ENCODE results near the gene CFAP65.

Gene CFAP65

DNA sequence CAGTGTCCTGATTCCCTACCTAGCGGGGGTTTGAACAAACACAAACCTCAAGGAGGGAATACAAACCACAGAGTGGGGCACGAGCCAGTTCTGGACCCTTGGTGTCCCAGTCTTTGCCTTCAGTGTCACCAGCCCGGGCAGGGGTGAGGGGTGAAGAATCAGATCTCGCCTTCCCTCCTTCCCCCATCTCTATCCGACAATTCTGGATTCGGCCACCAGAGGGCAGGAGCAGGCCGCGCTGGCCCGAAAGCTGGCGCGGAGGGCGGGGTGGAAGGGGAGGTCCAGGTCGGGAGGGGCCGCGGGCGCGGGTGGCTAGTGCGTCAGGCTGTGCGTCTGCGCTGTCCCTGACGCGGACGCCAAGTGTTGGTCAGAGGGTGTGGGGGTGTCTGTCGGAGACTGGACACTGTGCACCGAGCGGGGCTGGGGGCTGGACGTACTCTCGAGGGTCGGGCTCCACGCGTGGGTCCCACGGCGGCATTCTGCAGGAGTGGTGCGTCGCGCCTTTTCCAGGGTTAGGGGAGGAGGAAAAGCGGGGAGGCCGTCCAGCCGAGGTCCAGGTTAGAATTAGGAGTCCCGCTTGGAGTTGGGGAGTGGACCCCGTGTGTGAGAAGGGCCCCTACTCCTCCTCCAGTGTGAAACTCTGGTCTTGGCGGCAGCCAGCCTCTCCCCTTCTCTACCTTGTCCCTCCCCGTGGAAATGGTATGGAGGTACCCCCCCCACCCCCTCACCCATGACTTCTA lies 45.2 kb downstream of the CFAP65 start:
- peak overlapping the region; percentile 39 for H3K4me3 ChIP-seq (ENCODE audit: control insufficient read depth, low read depth, low read length)
- peak; percentile 72 for TF ChIP-seq CTCF (conservative IDR thresholded peaks at IDR 0.05; ENCODE audit: control insufficient read depth, insufficient read depth, low read depth, low read length)
- DNase-seq (ENCODE audit: low read depth): peak; percentile 88

GRCh38 chr2:218995561-218995960 lies 45.8 kb downstream of the CFAP65 start:
- TF ChIP-seq CTCF (conservative IDR thresholded peaks at IDR 0.05; ENCODE audit: control insufficient read depth, insufficient read depth, low read depth, low read length): no peak
- DNase-seq (ENCODE audit: low read depth): no peak
- no peak overlapping the region for H3K4me3 ChIP-seq (ENCODE audit: control insufficient read depth, low read depth, low read length)

- no peak for DNase-seq (ENCODE audit: low read depth)
- H3K4me3 ChIP-seq (ENCODE audit: control insufficient read depth, low read depth, low read length): no peak within 1 kb of the TSS
- TF ChIP-seq CTCF (conservative IDR thresholded peaks at IDR 0.05; ENCODE audit: control insufficient read depth, insufficient read depth, low read depth, low read length): no peak
Measured at GRCh38 chr2:218993345-218994315, 47.7 kb downstream of the CFAP65 start, which contains the start of gene CRYBA2. TSS of gene CRYBA2 (minus strand) at chr2:218993422. CDS start at chr2:218993176, 246 bp downstream.

DNA sequence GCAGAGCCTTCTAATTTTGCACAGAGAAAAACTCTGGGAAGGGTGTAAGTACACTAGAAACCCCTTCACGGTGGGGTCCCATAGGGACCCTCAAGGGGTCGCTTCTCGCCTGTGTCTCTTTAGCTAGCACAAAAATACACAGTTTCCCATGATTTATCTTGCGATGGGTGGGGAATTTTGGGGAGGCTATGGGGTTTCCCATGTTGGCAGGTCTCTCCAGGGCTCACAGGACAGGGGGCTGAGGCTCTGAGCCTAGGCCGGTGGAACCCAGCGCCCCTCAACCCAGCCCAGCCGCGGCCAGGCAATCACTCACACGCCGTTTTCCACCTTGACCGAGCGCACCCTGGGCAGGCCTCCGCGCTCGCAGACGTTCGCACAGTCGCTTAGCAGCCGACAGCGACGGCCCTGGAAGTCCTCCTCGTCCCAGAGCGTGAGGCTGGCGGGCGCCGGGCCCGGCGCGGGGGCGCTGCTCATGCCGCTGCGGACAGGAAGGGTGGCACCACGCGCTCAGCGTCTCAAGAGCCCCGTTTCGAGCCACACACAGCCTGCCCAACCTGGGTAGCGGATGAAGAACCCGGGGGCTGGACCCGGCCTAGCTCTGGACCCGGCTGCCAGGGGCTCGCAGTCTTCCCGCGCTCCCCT lies 48.5 kb downstream of the CFAP65 start:
- no peak overlapping the region for H3K4me3 ChIP-seq (ENCODE audit: control insufficient read depth, low read depth, low read length)
- DNase-seq (ENCODE audit: low read depth): no peak
- TF ChIP-seq CTCF (conservative IDR thresholded peaks at IDR 0.05; ENCODE audit: control insufficient read depth, insufficient read depth, low read depth, low read length): no peak

DNA sequence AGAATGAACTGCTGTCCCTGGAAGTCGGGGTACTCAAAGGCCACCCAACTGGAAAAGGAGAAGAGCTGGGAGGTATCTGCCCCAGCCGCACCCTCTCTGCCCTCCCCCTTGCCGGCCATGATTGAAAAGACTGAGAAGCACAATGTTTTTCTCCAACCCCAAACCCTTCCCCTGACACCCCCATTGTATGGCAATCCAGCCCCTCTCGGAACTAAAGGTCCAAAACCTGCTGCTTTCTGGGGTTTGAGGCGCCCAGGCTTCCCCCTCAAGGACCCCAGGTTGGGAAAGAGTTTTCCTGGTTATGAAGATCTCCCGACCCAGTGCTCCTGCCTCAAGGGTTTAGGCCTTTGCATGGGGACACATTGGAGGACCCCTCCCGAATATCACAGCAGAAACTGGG lies 49.1 kb downstream of the CFAP65 start:
- no peak for TF ChIP-seq CTCF (conservative IDR thresholded peaks at IDR 0.05; ENCODE audit: control insufficient read depth, insufficient read depth, low read depth, low read length)
- no peak for DNase-seq (ENCODE audit: low read depth)
- no peak overlapping the region for H3K4me3 ChIP-seq (ENCODE audit: control insufficient read depth, low read depth, low read length)

GRCh38 chr2:218991674-218992168 lies 49.6 kb downstream of the CFAP65 start:
- no peak overlapping the region for H3K4me3 ChIP-seq (ENCODE audit: control insufficient read depth, low read depth, low read length)
- peak; percentile 45 for DNase-seq (ENCODE audit: low read depth)
- TF ChIP-seq CTCF (conservative IDR thresholded peaks at IDR 0.05; ENCODE audit: control insufficient read depth, insufficient read depth, low read depth, low read length): no peak
